HCT116 (cell line): ENCODE results near the gene ANAPC4. TPM values are rescaled to one million over a fixed set of nuclear protein-coding genes. Genes with fewer than 3 reads are reported as not detected.
A peak's percentile ranks its signal among the peaks of the same experiment; 100 is the strongest.
"Not testable (repeated sequence)": the region's sequence is repeated elsewhere in the genome, so short reads cannot be mapped to it uniquely, and the experiment has no call there.

ENCODE experiments used
- ATAC-seq: fragments of 200-7000 bp; cut with Tn5 transposase; 2 replicates; pipeline ENCODE4 v1.9.1; 2020; ENCODE audit warnings: mild to moderate bottlenecking, moderate library complexity
- Bru-seq: library from RNA; stranded (reverse); fragments of 400-500 nt; gene quantifications from one replicate; lab custom pipeline; 2021; lab: Mats Ljungman, UMichigan
- BruChase-seq, 2 experiments: library from RNA; stranded (reverse); fragments of 400-500 nt; gene quantifications; one replicate each; lab custom pipeline; 2021; lab: Mats Ljungman, UMichigan
- BruUV-seq: library from RNA; stranded (reverse); fragments of 400-500 nt; replicated peaks from 2 replicates; lab custom pipeline; 2021; lab: Mats Ljungman, UMichigan
- CTCF ChIA-PET: fragments of 300-600 bp; sonication (Branson Sonifier 250); formaldehyde crosslinking; loops from one replicate; lab custom pipeline; 2021; ENCODE audit warnings: antibody characterized with exemption; lab: Charles Lee
- POLR2A ChIA-PET: fragments of 300-600, 350-600 bp; sonication (Branson Sonifier 250); formaldehyde crosslinking; loops from one replicate; lab custom pipeline; 2021; ENCODE audit warnings: antibody characterized with exemption; lab: Charles Lee
- RAD21 ChIA-PET, 2 experiments: fragments of 300-600 bp; sonication (Branson Sonifier 250); formaldehyde crosslinking; loops; one replicate each; lab custom pipeline; 2023; ENCODE audit warnings: low total read pairs in 2 of 2; ENCODE audit not compliant: uncharacterized antibody in 2 of 2, unreplicated experiment in 2 of 2, low non-redundant PET in 1 of 2; lab: Charles Lee
- DNase-seq: peaks from one replicate; pipeline ENCODE4 v3.0.0-alpha.2; 2010; ENCODE audit warnings: low read depth, low spot score
- H2AFZ ChIP-seq: fragments of 200-600 bp; shearing (Covaris generic), sonication (generic); 2 replicates; pipeline ENCODE4 v1.6.1; 2017; ENCODE audit warnings: low read depth, mixed run types, mixed read lengths, antibody characterized with exemption, low read length; ENCODE audit not compliant: poor library complexity, severe bottlenecking
- H3K27ac ChIP-seq: 2 replicates; pipeline ENCODE4 v1.5.1; 2012; ENCODE audit warnings: low read depth, low read length
- H3K27me3 ChIP-seq: fragments of 200-600 bp; sonication (generic); 2 replicates; pipeline ENCODE4 v1.6.1; 2016; ENCODE audit warnings: mixed run types, low read length, mixed read lengths; ENCODE audit not compliant: insufficient read depth
- H3K36me3 ChIP-seq, 2 experiments: fragments of 200-500 bp in 1 of 2; fragments of 200-600 bp in 1 of 2; sonication (Bioruptor generic) in 1 of 2; sonication (generic) in 1 of 2; 2 replicates each; pipeline versions ENCODE4 v1.5.1 to v1.6.1; 2014 to 2016; ENCODE audit warnings: low read length in 2 of 2, inconsistent platforms in 1 of 2, mixed read lengths in 1 of 2, mixed run types in 1 of 2; ENCODE audit not compliant: insufficient read depth in 2 of 2, control insufficient read depth in 1 of 2
- H3K4me1 ChIP-seq, 2 experiments: fragments of 200-600 bp in 1 of 2; sonication (generic) in 1 of 2; 2 replicates each; pipeline versions ENCODE4 v1.5.1 to v1.6.1; 2012 to 2017; ENCODE audit warnings: low read length in 2 of 2, inconsistent platforms in 1 of 2, mild to moderate bottlenecking in 1 of 2, mixed read lengths in 1 of 2, mixed run types in 1 of 2, moderate library complexity in 1 of 2; ENCODE audit not compliant: insufficient read depth in 2 of 2, control insufficient read depth in 1 of 2
- H3K4me2 ChIP-seq: fragments of 200-600 bp; sonication (generic); 2 replicates; pipeline ENCODE4 v1.6.1; 2017; ENCODE audit warnings: mixed run types, low read length, mixed read lengths
- H3K4me3 ChIP-seq, 2 experiments: fragments of 200-600 bp in 1 of 2; sonication (generic) in 1 of 2; replicated peaks in 1 of 2; 2 replicates each; pipeline ENCODE4 v1.5.1; 2011 to 2016; ENCODE audit warnings: low read length in 2 of 2, control low read depth in 1 of 2, low read depth in 1 of 2, mild to moderate bottlenecking in 1 of 2, mixed read lengths in 1 of 2, mixed run types in 1 of 2
- H3K79me2 ChIP-seq: fragments of 200-600 bp; sonication (generic); 2 replicates; pipeline ENCODE4 v1.6.1; 2017; ENCODE audit warnings: mild to moderate bottlenecking, mixed run types, low read length, moderate library complexity, mixed read lengths; ENCODE audit not compliant: insufficient read depth
- H3K9ac ChIP-seq: fragments of 200-600 bp; sonication (generic); 2 replicates; pipeline ENCODE4 v1.6.1; 2016; ENCODE audit warnings: low read length, mixed read lengths
- H3K9me2 ChIP-seq: fragments of 200-600 bp; sonication (generic), shearing (Covaris generic); 2 replicates; pipeline ENCODE4 v1.6.1; 2017; ENCODE audit warnings: mixed run types, mild to moderate bottlenecking, moderate library complexity; ENCODE audit not compliant: insufficient read depth
- H3K9me3 ChIP-seq, 2 experiments: fragments of 200-500 bp in 1 of 2; fragments of 200-600 bp in 1 of 2; sonication (Bioruptor generic) in 1 of 2; sonication (generic) in 1 of 2; 2 replicates each; pipeline ENCODE4 v1.6.1; 2014 to 2017; ENCODE audit warnings: low read length in 2 of 2, mixed read lengths in 2 of 2, inconsistent platforms in 1 of 2, low read depth in 1 of 2, mild to moderate bottlenecking in 1 of 2, mixed run types in 1 of 2, moderate library complexity in 1 of 2; ENCODE audit not compliant: control insufficient read depth in 1 of 2, insufficient read depth in 1 of 2
- H4K20me1 ChIP-seq: fragments of 200-600 bp; sonication (generic), shearing (Covaris generic); 2 replicates; pipeline ENCODE4 v1.6.1; 2017; ENCODE audit warnings: mixed run types, mild to moderate bottlenecking, moderate library complexity; ENCODE audit not compliant: insufficient read depth
- CBX3 ChIP-seq: IDR thresholded peaks from 2 replicates; pipeline ENCODE4 v1.6.1; 2012; ENCODE audit warnings: low read depth
- CEBPB ChIP-seq: IDR thresholded peaks from 2 replicates; pipeline ENCODE4 v1.6.1; 2012; ENCODE audit warnings: low read depth
- ELF1 ChIP-seq: IDR thresholded peaks from 2 replicates; pipeline ENCODE4 v1.6.1; 2012; ENCODE audit warnings: low read depth, borderline replicate concordance
- FOSL1 ChIP-seq: IDR thresholded peaks from 2 replicates; pipeline ENCODE4 v1.6.1; 2012; ENCODE audit warnings: low read depth
- MAX ChIP-seq: IDR thresholded peaks from 2 replicates; pipeline ENCODE4 v1.6.1; 2012
- POLR2A ChIP-seq: IDR thresholded peaks from 2 replicates; pipeline ENCODE4 v1.7.0; 2011; ENCODE audit warnings: borderline replicate concordance; ENCODE audit not compliant: insufficient read depth, insufficient read length; ENCODE audit errors: extremely low read depth
- POLR2AphosphoS5 ChIP-seq: IDR thresholded peaks from 2 replicates; pipeline ENCODE4 v1.6.1; 2011; ENCODE audit warnings: mild to moderate bottlenecking, low read depth, low read length, moderate library complexity
- SIN3A ChIP-seq: IDR thresholded peaks from 2 replicates; pipeline ENCODE4 v1.6.1; 2012; ENCODE audit warnings: low read depth
- SP1 ChIP-seq: IDR thresholded peaks from 2 replicates; pipeline ENCODE4 v1.6.1; 2012; ENCODE audit warnings: low read depth
- SRF ChIP-seq: IDR thresholded peaks from 2 replicates; pipeline ENCODE4 v1.6.1; 2012; ENCODE audit warnings: low read depth
- YY1 ChIP-seq: IDR thresholded peaks from 2 replicates; pipeline ENCODE4 v1.6.1; 2011; ENCODE audit warnings: low read length, low read depth, moderate library complexity, mild to moderate bottlenecking; ENCODE audit not compliant: insufficient replicate concordance; ENCODE audit errors: extremely low read depth
- ZBTB33 ChIP-seq: IDR thresholded peaks from 2 replicates; pipeline ENCODE4 v1.6.1; 2011; ENCODE audit warnings: mild to moderate bottlenecking, low read length, moderate library complexity; ENCODE audit not compliant: insufficient replicate concordance; ENCODE audit errors: extremely low read depth
- ZFX ChIP-seq: fragments of 450-650 bp; IDR thresholded peaks from 2 replicates; pipeline ENCODE4 v1.6.1; 2017
- ZNF274 ChIP-seq: fragments of 200-500 bp; sonication (Bioruptor generic); IDR thresholded peaks from 2 replicates; pipeline ENCODE4 v1.6.1; 2014; ENCODE audit warnings: mild to moderate bottlenecking, low read depth, low read length, inconsistent platforms
- intact Hi-C: fragments of 100-400 bp; cut with micrococcal nuclease; formaldehyde crosslinking; loops from 2 replicates; pipeline ENCODE4 v1.10.0; 2022
- long read RNA-seq: library from polyadenylated mRNA; unstranded; transcript quantifications from one replicate; pipeline ENCODE4 v2.0.0, GENCODE V29; 2021; ENCODE audit not compliant: unreplicated experiment
- polyA plus RNA-seq: library from polyadenylated mRNA; unstranded; fragments of >200 nt; gene quantifications from 2 replicates; pipeline ENCODE4 v1.2.1, GENCODE V29; 2012; ENCODE audit warnings: missing spikeins
- total RNA-seq: library from RNA; stranded (reverse); gene quantifications from one replicate; pipeline ENCODE4 v1.2.1, GENCODE V29; 2021; ENCODE audit not compliant: unreplicated experiment

The ANAPC4 gene
- 29.2 TPM for total RNA-seq
- 5.9 and 9.0 TPM in 2 replicates for polyA plus RNA-seq
- percentile 75 among the genes with signal in this experiment for Bru-seq, nascent RNA
- percentile 85 among the genes with signal in this experiment for BruChase-seq, experiment 1, labeled RNA remaining after a 6-hour chase
- percentile 94 among the genes with signal in this experiment for BruChase-seq, experiment 2, labeled RNA remaining after a 2-hour chase
- long read RNA-seq, transcript ANAPC4-201 (29 exons, 2,685 nt), result major isoform, 41 of 77 reads
- long read RNA-seq, transcript ANAPC4-210 (29 exons, 2,599 nt), result minor isoform, 6 of 77 reads
- long read RNA-seq, partial matches to known transcripts, result 11 of 77 reads
- long read RNA-seq, other reads (novel, unspliced or antisense), result 19 of 77 reads

- ATAC-seq (peak; percentile 92), DNase-seq (peak; percentile 83)
- intact Hi-C loops, result no loop called here
- peak within 1 kb of the TSS; percentile 94 for H3K4me2 ChIP-seq
- CTCF ChIA-PET, result interaction anchor here (1.0 to 1.9 kb wide), 2 partner anchors 10 to 65 kb away, joined by 6 to 7 read pairs; partner anchors contain the start of gene ZCCHC4
- H3K9ac ChIP-seq, result peak within 1 kb of the TSS; percentile 84
- H3K27me3 ChIP-seq, result no peaks in the 10 kb centered on the region
- H3K9me2 ChIP-seq, result no peaks in the 10 kb centered on the region
- H3K4me1 ChIP-seq, result peaks cover 8 to 19% of the 10 kb centered on the region in 2 experiments
- TF ChIP-seq ZFX (peak; percentile 14; the same call in 1 of the 2 replicates), POLR2AphosphoS5 (peak; percentile 85), ELF1 (peak; percentile 74), CEBPB (no peak), ZBTB33 (peak; percentile 95), SIN3A (peak; percentile 58; the same call in 1 of the 2 replicates), YY1 (peak; percentile 43), SRF (no peak), POLR2A (peak; percentile 82), FOSL1 (no peak), MAX (peak; percentile 65), CBX3 (0 out of 2 replicates have a peak, but pooled peaks have one; percentile 52), ZNF274 (no peak), SP1 (peak; percentile 60)
- peaks cover 0 to 3% of the 10 kb centered on the region in 2 experiments; a peak in 1 of 4 replicates for H3K9me3 ChIP-seq
- RAD21 ChIA-PET, result interaction anchor here in 1 of 2 experiments (0.7 kb wide), 1 partner anchor 607 kb away, joined by 3 read pairs; no protein-coding TSS in a partner anchor
- peak within 1 kb of the TSS; percentile 65 for H3K27ac ChIP-seq
- H4K20me1 ChIP-seq, result no peaks in the 10 kb centered on the region
- POLR2A ChIA-PET, result interaction anchor here (0.6 to 1.8 kb wide), 2 partner anchors 9 to 59 kb away, joined by 5 to 7 read pairs; no protein-coding TSS in a partner anchor
- peaks cover 4 to 18% of the 10 kb centered on the region in 2 experiments; a peak in 3 of 4 replicates for H3K36me3 ChIP-seq
- peak within 1 kb of the TSS; percentile 91 to 95 for H3K4me3 ChIP-seq
- H2AFZ ChIP-seq, result no peak within 1 kb of the TSS
- peaks cover 35% of the 10 kb centered on the region for H3K79me2 ChIP-seq
- BruUV-seq, result no TSS peak
Observed at GRCh38 chr4:25376754-25377571, at the start of gene ANAPC4. ANAPC4 (plus strand) TSS chr4:25377263; CDS start chr4:25377428, 165 bp downstream.

GRCh38 chr4:25328463-25328862, 48.6 kb upstream of the ANAPC4 start:
- H3K9me3 ChIP-seq, H3K9ac ChIP-seq, H4K20me1 ChIP-seq, H3K27me3 ChIP-seq, H3K79me2 ChIP-seq, ATAC-seq, DNase-seq, intact Hi-C loops, H3K4me3 ChIP-seq, H3K36me3 ChIP-seq, H3K4me1 ChIP-seq, H3K4me2 ChIP-seq, BruUV-seq, POLR2A ChIA-PET, H3K27ac ChIP-seq, H2AFZ ChIP-seq, H3K9me2 ChIP-seq, RAD21 ChIA-PET, CTCF ChIA-PET: not testable (repeated sequence)
